ENCODE measurements around the gene SSBP1.

SSBP1 gene

DNA sequence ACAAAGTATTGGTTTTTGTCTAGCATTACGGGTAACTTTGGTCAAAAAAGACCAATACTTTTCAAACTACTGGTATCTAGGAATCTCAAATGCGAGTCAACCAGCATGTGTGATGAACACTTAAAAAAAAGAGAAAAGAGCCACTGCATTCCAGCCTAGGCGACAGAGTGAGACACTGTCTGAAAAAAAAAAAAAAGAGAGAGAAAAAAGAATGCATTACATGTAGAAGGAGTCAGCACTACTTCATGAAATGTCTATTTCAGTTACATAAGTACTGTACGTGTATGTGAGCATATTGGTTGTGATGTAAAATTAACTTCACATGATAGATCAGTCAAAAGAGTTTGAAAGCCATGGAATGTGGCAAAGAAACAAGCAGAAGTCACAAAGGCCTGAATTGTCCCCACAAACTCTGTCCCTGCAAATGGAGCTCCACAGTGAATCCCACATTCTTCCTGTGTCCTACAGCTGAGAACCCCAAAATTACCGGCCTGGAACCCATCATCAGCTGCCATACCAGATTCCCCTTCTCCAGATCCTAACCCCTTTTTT lies 37.8 kb upstream of the SSBP1 start:
- H3K4me1 ChIP-seq (ENCODE audit: insufficient read depth, low read length), result peaks cover 32% of the 10 kb centered on the region
- peaks cover 29% of the 10 kb centered on the region for H3K27me3 ChIP-seq (ENCODE audit: insufficient read depth, low read length)
- 73% methylated on average over 5 of the region's 5 CpGs for WGBS
- peak overlapping the region; percentile 78 for H3K4me3 ChIP-seq (ENCODE audit: low read length)
- H3K9me3 ChIP-seq (ENCODE audit: insufficient read depth, low read depth, low read length), result no peaks in the 10 kb centered on the region
- no peaks in the 10 kb centered on the region for H3K36me3 ChIP-seq (ENCODE audit: insufficient read depth, low read length)
- H3K9ac ChIP-seq (ENCODE audit: low read depth, low read length), result no peak overlapping the region
- H3K27ac ChIP-seq (ENCODE audit: low read depth, low read length), result no peak overlapping the region

DNA sequence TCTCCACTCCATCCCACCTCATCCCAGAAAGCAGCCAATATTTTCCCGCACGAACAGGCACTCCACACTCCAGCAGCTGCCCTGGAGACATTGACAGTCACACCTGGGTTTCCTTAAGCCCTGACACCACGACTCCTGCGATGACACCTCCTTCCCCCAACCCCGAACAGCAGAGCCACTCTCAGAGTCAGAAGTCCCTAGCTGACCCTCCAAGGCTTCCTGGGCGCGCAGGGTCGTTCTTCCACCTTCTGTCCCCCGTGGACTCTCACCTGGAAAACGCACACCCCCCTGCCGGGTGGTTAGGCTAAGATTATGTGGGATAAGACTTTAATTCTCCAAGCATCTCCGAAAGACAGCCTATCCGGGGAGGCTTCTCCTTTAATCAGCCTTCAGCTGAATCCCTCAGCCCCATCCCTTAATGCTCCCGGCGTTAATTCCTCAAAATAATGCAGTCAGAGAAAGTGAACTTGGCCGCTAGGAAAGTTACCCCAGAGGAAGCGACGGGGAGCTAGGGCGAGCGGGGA lies 37.2 kb upstream of the SSBP1 start:
- Histone ChIP-seq H3K4me1 (ENCODE audit: insufficient read depth, low read length) (peaks cover 32% of the 10 kb centered on the region), H3K36me3 (ENCODE audit: insufficient read depth, low read length) (no peaks in the 10 kb centered on the region)
- 8% methylated on average over 14 of the region's 20 CpGs for WGBS

DNA sequence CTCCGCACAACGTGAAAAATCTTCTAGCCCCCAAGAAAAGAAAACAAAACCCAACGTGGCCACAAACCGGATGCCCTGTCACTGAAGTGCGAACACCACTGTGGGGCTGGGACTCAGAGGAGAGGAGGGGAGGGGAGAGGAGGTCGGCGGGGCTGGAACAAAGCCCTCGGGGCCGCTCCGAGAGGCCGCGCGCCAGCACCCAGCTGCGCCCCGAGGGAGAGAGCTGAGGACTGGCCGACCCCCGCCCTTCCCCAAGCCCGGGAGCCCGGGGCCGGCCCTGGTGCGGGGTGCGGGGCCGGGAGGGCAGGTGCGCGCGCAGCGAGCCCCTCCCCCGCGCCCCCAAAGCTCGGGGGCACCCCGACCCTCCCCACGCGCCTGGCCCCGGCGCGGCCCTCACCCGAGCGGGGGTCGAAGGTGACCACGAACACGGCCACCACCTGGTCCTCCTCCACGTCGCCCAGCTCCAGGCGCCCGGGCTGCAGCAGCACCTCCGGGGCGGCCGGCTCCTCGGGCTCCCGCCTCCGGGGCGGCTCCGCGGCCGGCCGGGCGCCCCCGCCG lies 36.6 kb upstream of the SSBP1 start:
- Histone ChIP-seq H3K4me1 (ENCODE audit: insufficient read depth, low read length) (peaks cover 33% of the 10 kb centered on the region), H3K4me3 (ENCODE audit: low read length) (peak overlapping the region; percentile 78), H3K36me3 (ENCODE audit: insufficient read depth, low read length) (no peaks in the 10 kb centered on the region), H3K27ac (ENCODE audit: low read depth, low read length) (no peak overlapping the region; the same call in 1 of the 2 replicates), H3K27me3 (ENCODE audit: insufficient read depth, low read length) (peaks cover 29% of the 10 kb centered on the region), H3K9me3 (ENCODE audit: insufficient read depth, low read depth, low read length) (no peaks in the 10 kb centered on the region), H3K9ac (ENCODE audit: low read depth, low read length) (peak overlapping the region; percentile 66)
- WGBS, result under 1% methylated on average over 59 of the region's 59 CpGs

More for the DNA sequence above, 37.2 kb upstream of the SSBP1 start:
- peak overlapping the region; percentile 78 for H3K4me3 ChIP-seq (ENCODE audit: low read length)
- peaks cover 29% of the 10 kb centered on the region for H3K27me3 ChIP-seq (ENCODE audit: insufficient read depth, low read length)
- no peak overlapping the region for H3K27ac ChIP-seq (ENCODE audit: low read depth, low read length)
- no peaks in the 10 kb centered on the region for H3K9me3 ChIP-seq (ENCODE audit: insufficient read depth, low read depth, low read length)
- no peak overlapping the region for H3K9ac ChIP-seq (ENCODE audit: low read depth, low read length)

DNA sequence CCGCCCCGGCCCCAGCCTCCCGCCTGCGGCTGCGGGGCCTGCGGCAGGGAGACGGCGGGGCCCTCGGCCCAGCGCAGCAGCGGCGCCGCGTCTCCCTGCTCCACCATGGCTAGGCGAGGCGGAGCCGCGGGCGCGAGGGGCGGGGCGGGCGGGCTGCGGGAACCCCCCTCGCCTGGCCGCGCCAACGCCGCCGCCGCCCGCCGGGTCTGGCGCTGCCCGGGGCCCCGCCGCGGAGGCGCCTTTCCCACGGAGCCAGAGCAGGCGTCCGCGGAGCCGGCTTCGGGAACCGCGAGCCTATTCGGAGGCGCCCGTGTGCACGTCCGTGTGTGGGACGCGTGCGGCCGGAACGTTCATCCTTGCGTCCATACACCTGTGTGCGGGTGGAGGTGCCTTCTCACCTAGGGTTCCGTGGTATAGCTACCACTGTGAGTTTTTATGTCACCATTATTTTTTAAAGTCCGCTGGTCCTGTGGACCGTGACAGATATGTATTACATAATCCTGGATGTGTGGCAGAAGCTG lies 36.1 kb upstream of the SSBP1 start, which contains the start of gene DENND11:
Gene DENND11 (minus strand): TSS at position 120 of the 521 bp plus-strand sequence. CDS start 13 bp downstream, at position 107.
- Histone ChIP-seq H3K9me3 (ENCODE audit: insufficient read depth, low read depth, low read length) (no peaks in the 10 kb centered on the region), H3K4me3 (ENCODE audit: low read length) (peak within 1 kb of the TSS; percentile 78), H3K9ac (ENCODE audit: low read depth, low read length) (peak within 1 kb of the TSS; percentile 66), H3K27me3 (ENCODE audit: insufficient read depth, low read length) (peaks cover 29% of the 10 kb centered on the region), H3K27ac (ENCODE audit: low read depth, low read length) (no peak within 1 kb of the TSS; the same call in 1 of the 2 replicates), H3K36me3 (ENCODE audit: insufficient read depth, low read length) (no peaks in the 10 kb centered on the region), H3K4me1 (ENCODE audit: insufficient read depth, low read length) (peaks cover 34% of the 10 kb centered on the region)
- under 1% methylated on average over 62 of the region's 62 CpGs for WGBS

DNA sequence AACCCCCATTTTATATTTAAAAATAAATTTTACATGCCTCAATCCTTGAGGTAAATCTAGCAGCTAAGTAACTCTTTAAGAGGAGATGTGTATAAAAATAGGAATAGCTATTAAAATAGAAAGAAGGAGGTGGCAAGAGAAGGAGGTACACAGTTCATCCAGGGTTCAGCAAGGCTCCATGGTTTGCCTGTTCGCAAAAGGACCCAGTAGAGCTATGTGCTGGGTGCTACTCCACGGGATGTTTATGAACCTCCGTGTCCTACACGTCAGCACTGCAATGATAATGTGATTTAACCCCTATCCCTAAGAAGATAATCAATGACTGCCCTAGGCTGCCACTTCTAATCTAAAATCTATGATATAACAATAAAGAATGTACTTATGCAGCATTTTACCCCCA lies 35.3 kb upstream of the SSBP1 start:
- Histone ChIP-seq H3K36me3 (ENCODE audit: insufficient read depth, low read length) (no peaks in the 10 kb centered on the region), H3K4me3 (ENCODE audit: low read length) (no peak overlapping the region), H3K4me1 (ENCODE audit: insufficient read depth, low read length) (peaks cover 26% of the 10 kb centered on the region), H3K27me3 (ENCODE audit: insufficient read depth, low read length) (peaks cover 29% of the 10 kb centered on the region), H3K27ac (ENCODE audit: low read depth, low read length) (no peak overlapping the region), H3K9ac (ENCODE audit: low read depth, low read length) (no peak overlapping the region), H3K9me3 (ENCODE audit: insufficient read depth, low read depth, low read length) (no peaks in the 10 kb centered on the region)
- WGBS, result 92% methylated on average over 4 of the region's 4 CpGs

DNA sequence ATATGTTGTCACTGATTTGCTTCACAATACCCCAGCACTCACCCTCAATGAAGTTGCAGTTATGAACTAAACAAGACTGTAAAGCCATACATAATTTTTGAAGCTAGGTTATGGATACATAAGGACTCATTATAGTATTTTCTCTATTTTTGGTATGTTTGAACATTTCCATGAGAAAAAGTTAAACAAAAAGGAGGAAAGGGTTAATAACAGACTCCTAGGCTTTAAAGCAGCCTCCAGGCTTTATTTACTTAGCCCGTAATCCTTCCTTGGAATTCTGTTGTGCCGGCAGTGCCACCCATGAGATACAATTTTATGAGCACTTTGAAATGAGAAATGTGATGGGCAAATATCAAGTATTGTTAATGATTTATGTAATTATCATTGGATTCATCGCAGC lies 34.0 kb upstream of the SSBP1 start:
- 55% methylated on average over 3 of the region's 3 CpGs for WGBS
- Histone ChIP-seq H3K27ac (ENCODE audit: low read depth, low read length) (no peak overlapping the region), H3K9ac (ENCODE audit: low read depth, low read length) (no peak overlapping the region)

DNA sequence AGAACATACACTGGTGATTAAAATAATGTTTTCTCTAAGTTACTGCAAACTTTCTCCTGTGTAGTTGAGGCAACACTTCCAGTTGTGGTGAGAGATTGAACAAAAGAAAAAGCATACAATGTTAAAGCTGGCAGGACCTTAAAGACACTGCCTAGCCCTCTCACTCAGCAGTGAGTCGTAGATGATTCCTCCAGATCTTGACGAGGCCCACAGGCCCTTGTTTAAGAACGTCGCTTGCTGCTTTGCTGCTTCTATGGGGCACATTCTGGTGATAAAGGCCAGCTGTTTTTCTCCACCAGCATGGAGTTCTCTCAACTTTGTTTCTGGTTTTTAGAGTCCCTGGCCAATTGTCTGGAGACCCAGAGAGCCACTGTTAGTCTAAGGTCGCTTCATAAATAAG lies 33.4 kb upstream of the SSBP1 start:
- 73% methylated on average over 5 of the region's 5 CpGs for WGBS
- peaks cover 29% of the 10 kb centered on the region for H3K27me3 ChIP-seq (ENCODE audit: insufficient read depth, low read length)

More for the DNA sequence above, 34.0 kb upstream of the SSBP1 start:
- no peak overlapping the region for H3K4me3 ChIP-seq (ENCODE audit: low read length)
- H3K36me3 ChIP-seq (ENCODE audit: insufficient read depth, low read length), result no peaks in the 10 kb centered on the region
- peaks cover 23% of the 10 kb centered on the region for H3K4me1 ChIP-seq (ENCODE audit: insufficient read depth, low read length)
- H3K27me3 ChIP-seq (ENCODE audit: insufficient read depth, low read length), result peaks cover 29% of the 10 kb centered on the region
- no peaks in the 10 kb centered on the region for H3K9me3 ChIP-seq (ENCODE audit: insufficient read depth, low read depth, low read length)

DNA sequence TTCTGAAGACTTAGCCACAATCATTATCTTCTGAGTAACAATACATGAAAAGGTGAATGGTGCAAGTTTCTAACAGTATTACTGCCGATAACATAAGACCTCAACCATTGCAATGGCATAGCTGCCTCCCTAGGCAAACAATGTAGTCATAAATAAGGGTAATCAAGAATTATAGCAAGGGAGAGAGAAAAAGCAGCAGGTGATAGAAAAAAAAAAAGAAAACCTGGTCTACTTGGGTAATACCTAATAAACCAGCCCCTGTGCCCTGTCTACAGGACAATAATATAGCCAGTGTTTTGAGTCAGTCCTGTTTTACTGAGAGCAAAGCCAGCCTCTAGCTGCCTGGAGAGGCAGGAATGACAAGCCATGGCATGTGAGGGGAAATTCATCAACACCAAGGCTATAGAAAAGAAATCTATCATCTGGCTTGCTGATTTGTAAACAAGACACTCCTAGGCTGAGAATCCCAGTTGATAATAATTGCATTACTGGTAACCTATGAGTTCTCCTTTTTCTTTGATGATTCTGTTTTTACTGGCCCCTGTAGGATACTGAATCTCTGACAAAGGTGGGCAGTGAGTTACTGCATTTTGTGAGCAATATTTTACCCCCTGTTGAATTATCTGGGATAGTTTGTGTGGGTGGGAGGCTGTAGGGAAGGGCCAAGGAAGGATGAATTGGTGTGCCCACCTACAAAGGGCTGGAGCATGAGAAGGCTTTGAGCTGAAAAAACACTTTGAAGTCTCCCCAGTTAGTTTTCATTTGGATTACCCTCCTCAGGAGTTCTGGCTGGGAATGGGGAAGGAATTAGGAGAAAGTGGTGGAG lies 31.7 kb upstream of the SSBP1 start:
- Histone ChIP-seq H3K9ac (ENCODE audit: low read depth, low read length) (no peak overlapping the region), H3K4me1 (ENCODE audit: insufficient read depth, low read length) (peaks cover 22% of the 10 kb centered on the region), H3K4me3 (ENCODE audit: low read length) (no peak overlapping the region), H3K27ac (ENCODE audit: low read depth, low read length) (no peak overlapping the region), H3K27me3 (ENCODE audit: insufficient read depth, low read length) (peaks cover 23% of the 10 kb centered on the region), H3K36me3 (ENCODE audit: insufficient read depth, low read length) (no peaks in the 10 kb centered on the region), H3K9me3 (ENCODE audit: insufficient read depth, low read depth, low read length) (no peaks in the 10 kb centered on the region)
- WGBS, result no CpG with 5 or more reads among the region's 1 CpG

More for the DNA sequence above, 33.4 kb upstream of the SSBP1 start:
- H3K4me3 ChIP-seq (ENCODE audit: low read length), result no peak overlapping the region
- H3K36me3 ChIP-seq (ENCODE audit: insufficient read depth, low read length), result no peaks in the 10 kb centered on the region
- no peaks in the 10 kb centered on the region for H3K9me3 ChIP-seq (ENCODE audit: insufficient read depth, low read depth, low read length)
- no peak overlapping the region for H3K9ac ChIP-seq (ENCODE audit: low read depth, low read length)
- H3K4me1 ChIP-seq (ENCODE audit: insufficient read depth, low read length), result peaks cover 23% of the 10 kb centered on the region
- H3K27ac ChIP-seq (ENCODE audit: low read depth, low read length), result no peak overlapping the region

DNA sequence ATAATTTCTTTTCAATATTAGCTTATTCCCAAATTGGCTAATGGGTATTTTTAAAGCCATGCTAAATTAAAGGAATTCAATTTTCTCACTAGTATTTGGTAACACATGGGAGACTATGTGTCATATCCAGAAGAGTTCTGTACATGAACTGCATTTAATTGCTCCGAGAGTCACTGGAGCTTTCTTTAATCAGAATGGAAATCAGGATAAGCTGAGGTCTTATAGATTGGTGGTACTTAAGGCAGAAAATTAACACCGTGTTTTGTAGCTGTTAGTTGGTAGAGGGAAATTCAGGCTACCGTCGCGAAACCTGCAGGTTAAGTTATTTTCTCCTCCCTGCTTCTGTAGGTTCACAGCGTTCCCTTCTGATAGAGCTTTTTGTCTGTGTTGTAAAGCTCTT lies 29.8 kb upstream of the SSBP1 start, which contains the start of gene WEE2:
Gene WEE2 (plus strand): TSS at position 3 of the 400 bp plus-strand sequence. CDS start 406 bp downstream, outside the sequence.
- 95% methylated on average over 6 of the region's 6 CpGs for whole genome bisulfite sequencing
- no peak within 1 kb of the TSS for H3K4me3 ChIP-seq (ENCODE audit: low read length)
- no peak within 1 kb of the TSS for H3K27ac ChIP-seq (ENCODE audit: low read depth, low read length)
- H3K9me3 ChIP-seq (ENCODE audit: insufficient read depth, low read depth, low read length), result no peaks in the 10 kb centered on the region
- no peaks in the 10 kb centered on the region for H3K36me3 ChIP-seq (ENCODE audit: insufficient read depth, low read length)
- no peak within 1 kb of the TSS for H3K9ac ChIP-seq (ENCODE audit: low read depth, low read length)
- peaks cover 24% of the 10 kb centered on the region for H3K4me1 ChIP-seq (ENCODE audit: insufficient read depth, low read length)
- peaks cover 10% of the 10 kb centered on the region for H3K27me3 ChIP-seq (ENCODE audit: insufficient read depth, low read length)

DNA sequence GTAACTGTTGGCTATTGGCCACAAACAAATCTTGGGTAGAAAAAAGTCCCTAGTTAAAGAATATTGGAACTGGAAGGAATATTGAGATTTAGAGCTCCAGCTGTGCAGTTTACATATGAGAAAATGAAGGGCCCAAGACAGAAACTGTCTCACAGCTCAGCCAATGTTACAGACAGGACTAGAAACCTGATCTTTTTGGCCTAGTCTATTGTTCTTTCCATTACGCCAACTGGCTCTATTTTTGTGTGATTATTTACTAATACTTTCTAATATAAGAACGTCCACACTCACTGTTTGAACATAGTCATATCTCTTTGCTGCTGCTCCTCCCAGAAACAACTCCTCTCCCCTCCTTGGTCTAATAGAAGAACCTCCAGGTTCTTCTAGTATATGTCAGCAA lies 28.8 kb upstream of the SSBP1 start:
- no peaks in the 10 kb centered on the region for H3K36me3 ChIP-seq (ENCODE audit: insufficient read depth, low read length)
- no peaks in the 10 kb centered on the region for H3K9me3 ChIP-seq (ENCODE audit: insufficient read depth, low read depth, low read length)
- H3K4me3 ChIP-seq (ENCODE audit: low read length), result no peak overlapping the region
- H3K27ac ChIP-seq (ENCODE audit: low read depth, low read length), result no peak overlapping the region
- 89% methylated on average over 2 of the region's 2 CpGs for WGBS
- H3K9ac ChIP-seq (ENCODE audit: low read depth, low read length), result no peak overlapping the region
- 0 out of 2 replicates have a peak, but pooled peaks cover under 1% of the 10 kb centered on the region for H3K27me3 ChIP-seq (ENCODE audit: insufficient read depth, low read length)
- peaks cover 19% of the 10 kb centered on the region for H3K4me1 ChIP-seq (ENCODE audit: insufficient read depth, low read length)

DNA sequence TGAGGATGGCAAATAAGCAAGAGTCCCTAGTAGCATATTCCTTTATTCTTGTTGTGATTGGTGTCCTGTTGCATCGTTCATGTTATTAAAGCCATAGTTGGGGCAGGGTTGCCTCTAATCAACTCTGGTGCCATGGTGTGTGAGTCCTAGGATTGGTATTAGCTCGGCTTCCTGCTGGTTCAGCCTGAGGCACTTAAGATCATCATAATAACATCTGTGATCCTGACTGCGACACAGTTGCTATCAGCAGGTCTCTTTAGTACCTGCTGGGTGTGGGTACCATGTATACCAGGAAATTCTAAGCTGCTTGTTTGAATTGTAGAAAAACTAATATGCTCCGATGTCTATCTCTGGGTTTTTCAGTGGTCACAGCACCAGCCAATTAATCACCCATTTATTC lies 28.4 kb upstream of the SSBP1 start:
- H3K4me3 ChIP-seq (ENCODE audit: low read length), result no peak overlapping the region
- no peak overlapping the region for H3K9ac ChIP-seq (ENCODE audit: low read depth, low read length)
- no peaks in the 10 kb centered on the region for H3K36me3 ChIP-seq (ENCODE audit: insufficient read depth, low read length)
- no peak overlapping the region for H3K27ac ChIP-seq (ENCODE audit: low read depth, low read length)
- H3K4me1 ChIP-seq (ENCODE audit: insufficient read depth, low read length), result 0 out of 2 replicates have a peak, but pooled peaks cover 15% of the 10 kb centered on the region
- no peaks in the 10 kb centered on the region for H3K27me3 ChIP-seq (ENCODE audit: insufficient read depth, low read length)
- H3K9me3 ChIP-seq (ENCODE audit: insufficient read depth, low read depth, low read length), result no peaks in the 10 kb centered on the region
- 88% methylated on average over 3 of the region's 4 CpGs for WGBS

All from HUES64 (cell line).